Naive thymus-derived CD4-positive, alpha-beta T cell (primary cell): ENCODE data around the gene CNTN2. TPM values are rescaled to one million over a fixed set of nuclear protein-coding genes. Genes with fewer than 3 reads are reported as not detected.
A peak's percentile ranks its signal among the peaks of the same experiment; 100 is the strongest.

Source experiments
- ATAC-seq: fragments of 150-1000 bp; cut with Tn5 transposase; 2 replicates; pipeline ENCODE4 v1.10.0; 2021; ENCODE audit warnings: mild to moderate bottlenecking, moderate library complexity
- CTCF ChIA-PET: fragments of 350-600 bp; sonication (Branson Sonifier 250); formaldehyde crosslinking; loops from one replicate; lab custom pipeline; 2021; ENCODE audit warnings: antibody characterized with exemption; lab: Charles Lee
- POLR2A ChIA-PET: fragments of 350-600 bp; sonication (Branson Sonifier 250); formaldehyde crosslinking; loops from one replicate; lab custom pipeline; 2021; ENCODE audit warnings: antibody characterized with exemption, inconsistent platforms; lab: Charles Lee
- DNase-seq, 9 donors: peaks; one replicate each; pipeline versions ENCODE4 v3.0.0 to v3.0.0-alpha.2; 2020 to 2022; ENCODE audit warnings: mixed read lengths in 1 of 9
- H3K27ac ChIP-seq: one replicate; pipeline ENCODE4 v1.7.0; 2013; ENCODE audit warnings: mild to moderate bottlenecking, low read depth, low read length, moderate library complexity
- H3K27me3 ChIP-seq, 2 donors: one replicate each; pipeline ENCODE4 v1.7.0; 2013; ENCODE audit warnings: low read length in 2 of 2, mild to moderate bottlenecking in 2 of 2, moderate library complexity in 2 of 2; ENCODE audit not compliant: control insufficient read depth in 2 of 2, insufficient read depth in 2 of 2
- H3K36me3 ChIP-seq, 3 experiments: 1 replicate in 2 of 3; 2 replicates in 1 of 3; pipeline ENCODE4 v1.7.0; 2013; ENCODE audit warnings: low read length in 3 of 3, mild to moderate bottlenecking in 3 of 3, moderate library complexity in 1 of 3; ENCODE audit not compliant: insufficient read depth in 3 of 3, control insufficient read depth in 2 of 3
- H3K4me1 ChIP-seq, 2 donors: one replicate each; pipeline ENCODE4 v1.7.0; 2013; ENCODE audit warnings: low read length in 2 of 2, mild to moderate bottlenecking in 2 of 2, moderate library complexity in 1 of 2; ENCODE audit not compliant: control insufficient read depth in 2 of 2, insufficient read depth in 2 of 2
- H3K4me3 ChIP-seq: 2 replicates; pipeline ENCODE4 v1.7.0; 2013; ENCODE audit warnings: mild to moderate bottlenecking, low read length
- H3K9me3 ChIP-seq, 3 experiments: 1 replicate in 2 of 3; 2 replicates in 1 of 3; pipeline ENCODE4 v1.7.0; 2013; ENCODE audit warnings: low read length in 3 of 3; ENCODE audit not compliant: control insufficient read depth in 2 of 3
- H3K27ac Mint-ChIP-seq, 9 donors: one replicate each; pipeline ENCODE4 v1.8.0; 2020 to 2022; ENCODE audit warnings: mixed read lengths in 9 of 9, mild to moderate bottlenecking in 8 of 9, moderate library complexity in 5 of 9, inconsistent platforms in 2 of 9
- H3K27me3 Mint-ChIP-seq, 5 donors: one replicate each; pipeline ENCODE4 v1.8.0; 2021 to 2022; ENCODE audit warnings: mixed read lengths in 5 of 5, mild to moderate bottlenecking in 1 of 5
- H3K36me3 Mint-ChIP-seq, 5 donors: one replicate each; pipeline ENCODE4 v1.8.0; 2020 to 2022; ENCODE audit warnings: mixed read lengths in 5 of 5, mild to moderate bottlenecking in 3 of 5, inconsistent platforms in 1 of 5
- H3K4me1 Mint-ChIP-seq, 7 donors: one replicate each; pipeline ENCODE4 v1.8.0; 2020 to 2022; ENCODE audit warnings: mixed read lengths in 7 of 7, mild to moderate bottlenecking in 3 of 7, inconsistent platforms in 1 of 7
- H3K4me3 Mint-ChIP-seq, 10 donors: one replicate each; pipeline ENCODE4 v1.8.0; 2020 to 2022; ENCODE audit warnings: mild to moderate bottlenecking in 10 of 10, mixed read lengths in 10 of 10, moderate library complexity in 6 of 10, inconsistent platforms in 2 of 10
- H3K9me3 Mint-ChIP-seq, 11 donors: one replicate each; pipeline ENCODE4 v1.8.0; 2020 to 2022; ENCODE audit warnings: mixed read lengths in 11 of 11, mild to moderate bottlenecking in 4 of 11, inconsistent platforms in 1 of 11, moderate library complexity in 1 of 11
- intact Hi-C, 2 donors: fragments of 100-400 bp; cut with micrococcal nuclease; formaldehyde crosslinking; loops; one replicate each; pipeline ENCODE4 v1.15.1; 2023
- polyA plus RNA-seq, 2 donors: library from polyadenylated mRNA; unstranded; fragments of 300-500 nt; fragmentation: Illumina TruSeq; gene quantifications; one replicate each; pipeline ENCODE4 v1.2.3, GENCODE V29; 2021
- total RNA-seq, 6 experiments: library from RNA in 5 of 6; stranded (reverse) in 5 of 6; gene quantifications; 1 replicate in 5 of 6; 2 replicates in 1 of 6; pipeline ENCODE4 v1.2.3 and lab custom pipeline; 2021 to 2026

CNTN2 gene
- total and polyA plus RNA-seq, 7 experiments from 2014 or later, result not detected

GRCh38 chr1:205082431-205082830, 39.4 kb downstream of the CNTN2 start:
- CTCF ChIA-PET, result no interaction called here
- H3K4me3 ChIP-seq, result no peak overlapping the region
- DNase-seq, result no peak
- H3K27me3 Mint-ChIP-seq, result no peaks in the 10 kb centered on the region
- no peaks in the 10 kb centered on the region for H3K27me3 ChIP-seq
- peaks cover 0 to 39% (median 0%) of the 10 kb centered on the region in 3 experiments for H3K36me3 ChIP-seq
- H3K27ac ChIP-seq, result no peak overlapping the region
- ATAC-seq, result no peak
- peak overlapping the region in 1 of 9 donors; percentile 57 for H3K27ac Mint-ChIP-seq
- no peak overlapping the region for H3K4me3 Mint-ChIP-seq
- no peaks in the 10 kb centered on the region for H3K9me3 ChIP-seq
- H3K4me1 Mint-ChIP-seq, result peaks cover 0 to 5% (median 0%) of the 10 kb centered on the region in 7 donors
- H3K4me1 ChIP-seq, result no peaks in the 10 kb centered on the region
- POLR2A ChIA-PET, result no interaction called here
- peaks cover 0 to 26% (median 12%) of the 10 kb centered on the region in 5 donors for H3K36me3 Mint-ChIP-seq
- H3K9me3 Mint-ChIP-seq, result no peaks in the 10 kb centered on the region
- intact Hi-C loops, result no loop called here

- Histone ChIP-seq H3K36me3 (peaks cover 0 to 58% (median 4%) of the 10 kb centered on the region in 3 experiments), H3K4me3 (no peak within 1 kb of the TSS), H3K4me1 (no peaks in the 10 kb centered on the region), H3K27me3 (no peaks in the 10 kb centered on the region), H3K27ac (no peak within 1 kb of the TSS), H3K9me3 (no peaks in the 10 kb centered on the region)
- Mint-ChIP-seq H3K4me3 (no peak within 1 kb of the TSS), H3K27me3 (no peaks in the 10 kb centered on the region), H3K36me3 (peaks cover 5 to 45% (median 27%) of the 10 kb centered on the region in 5 donors), H3K4me1 (peaks cover 0 to 5% (median 0%) of the 10 kb centered on the region in 7 donors), H3K27ac (peak within 1 kb of the TSS in 1 of 9 donors; percentile 6), H3K9me3 (no peaks in the 10 kb centered on the region)
- ChIA-PET CTCF (no interaction called here), POLR2A (no interaction called here)
- DNase-seq (no peak), ATAC-seq (no peak)
- intact Hi-C loops, result no loop called here
These were observed 41.3 kb downstream of the CNTN2 start, which contains the start of gene TMEM81 for GRCh38 chr1:205084360-205084759. TSS of gene TMEM81 (minus strand) at chr1:205084460. CDS start at chr1:205084320, 140 bp downstream.

- intact Hi-C loops, result no loop called here
- H3K36me3 ChIP-seq, result peaks cover 0 to 89% (median 11%) of the 10 kb centered on the region in 3 experiments
- ChIA-PET CTCF (interaction anchor here (0.8 to 0.9 kb wide), 2 partner anchors 27 to 53 kb away, joined by 3 to 4 read pairs; no protein-coding TSS in a partner anchor), POLR2A (no interaction called here)
- no peak overlapping the region for H3K4me3 ChIP-seq
- peaks cover 0 to 6% (median 0%) of the 10 kb centered on the region in 7 donors for H3K4me1 Mint-ChIP-seq
- no peaks in the 10 kb centered on the region for H3K9me3 ChIP-seq
- no peaks in the 10 kb centered on the region for H3K4me1 ChIP-seq
- no peak overlapping the region for H3K4me3 Mint-ChIP-seq
- H3K27me3 Mint-ChIP-seq, result no peaks in the 10 kb centered on the region
- DNase-seq, result no peak
- H3K9me3 Mint-ChIP-seq, result no peaks in the 10 kb centered on the region
- ATAC-seq, result no peak
- no peak overlapping the region for H3K27ac ChIP-seq
- H3K27me3 ChIP-seq, result no peaks in the 10 kb centered on the region
- H3K27ac Mint-ChIP-seq, result no peak overlapping the region
- peaks cover 5 to 69% (median 30%) of the 10 kb centered on the region in 5 donors for H3K36me3 Mint-ChIP-seq
These were observed 45.3 kb downstream of the CNTN2 start for GRCh38 chr1:205088341-205088740.

GRCh38 chr1:205091043-205091740, 48.2 kb downstream of the CNTN2 start:
- Mint-ChIP-seq H3K27me3 (no peaks in the 10 kb centered on the region), H3K36me3 (peaks cover 15 to 65% (median 35%) of the 10 kb centered on the region in 5 donors), H3K9me3 (no peaks in the 10 kb centered on the region), H3K4me1 (peaks cover 0 to 6% (median 0%) of the 10 kb centered on the region in 7 donors), H3K27ac (no peak overlapping the region), H3K4me3 (no peak overlapping the region)
- no peak overlapping the region for H3K4me3 ChIP-seq
- H3K4me1 ChIP-seq, result no peaks in the 10 kb centered on the region
- H3K9me3 ChIP-seq, result no peaks in the 10 kb centered on the region
- DNase-seq (no peak), ATAC-seq (no peak)
- CTCF ChIA-PET, result no interaction called here
- POLR2A ChIA-PET, result no interaction called here
- no peak overlapping the region for H3K27ac ChIP-seq
- peaks cover 5 to 88% (median 11%) of the 10 kb centered on the region in 3 experiments for H3K36me3 ChIP-seq
- no peaks in the 10 kb centered on the region for H3K27me3 ChIP-seq
- intact Hi-C loops, result no loop called here

GRCh38 chr1:205095422-205095821, 52.4 kb downstream of the CNTN2 start:
- H3K27me3 Mint-ChIP-seq, result no peaks in the 10 kb centered on the region
- Histone ChIP-seq H3K27ac (no peak overlapping the region), H3K9me3 (no peaks in the 10 kb centered on the region), H3K4me1 (no peaks in the 10 kb centered on the region), H3K36me3 (peaks cover 22 to 94% (median 44%) of the 10 kb centered on the region in 3 experiments), H3K27me3 (no peaks in the 10 kb centered on the region), H3K4me3 (no peak overlapping the region)
- POLR2A ChIA-PET, result no interaction called here
- DNase-seq (no peak), ATAC-seq (no peak)
- CTCF ChIA-PET, result interaction anchor here (1.4 kb wide), 1 partner anchor 34 kb away, joined by 4 read pairs; no protein-coding TSS in a partner anchor
- peaks cover 0 to 5% (median 0%) of the 10 kb centered on the region in 7 donors for H3K4me1 Mint-ChIP-seq
- intact Hi-C loops, result no loop called here
- no peak overlapping the region for H3K4me3 Mint-ChIP-seq
- H3K36me3 Mint-ChIP-seq, result peaks cover 18 to 70% (median 38%) of the 10 kb centered on the region in 5 donors
- H3K27ac Mint-ChIP-seq, result peak overlapping the region in 1 of 9 donors; percentile 11
- H3K9me3 Mint-ChIP-seq, result no peaks in the 10 kb centered on the region

GRCh38 chr1:205098242-205098641, 55.2 kb downstream of the CNTN2 start:
- no peaks in the 10 kb centered on the region for H3K9me3 Mint-ChIP-seq
- Histone ChIP-seq H3K9me3 (no peaks in the 10 kb centered on the region), H3K27ac (no peak overlapping the region), H3K27me3 (no peaks in the 10 kb centered on the region), H3K4me1 (no peaks in the 10 kb centered on the region), H3K4me3 (no peak overlapping the region), H3K36me3 (peaks cover 38 to 94% (median 44%) of the 10 kb centered on the region in 3 experiments)
- H3K4me1 Mint-ChIP-seq, result peaks cover 0 to 4% (median 0%) of the 10 kb centered on the region in 7 donors
- no peak for DNase-seq
- H3K36me3 Mint-ChIP-seq, result peaks cover 23 to 63% (median 39%) of the 10 kb centered on the region in 5 donors
- H3K27me3 Mint-ChIP-seq, result no peaks in the 10 kb centered on the region
- intact Hi-C loops, result no loop called here
- POLR2A ChIA-PET, result no interaction called here
- CTCF ChIA-PET, result no interaction called here
- H3K4me3 Mint-ChIP-seq, result no peak overlapping the region
- no peak for ATAC-seq
- peak overlapping the region in 1 of 9 donors; percentile 32 for H3K27ac Mint-ChIP-seq
